Testis (tissue), 2 donors: ENCODE data around the gene SNAP25.

Source experiments
- POLR2A ChIP-seq: fragments of 450-650 bp; IDR thresholded peaks from one replicate; pipeline ENCODE4 v1.6.1; 2017; ENCODE audit warnings: antibody characterized with exemption, mild to moderate bottlenecking, moderate library complexity
- TF ChIP-seq, protein P1 (sequence below), 3 experiments: fragments of 450-650 bp in 2 of 3; fragments of 200-600 bp in 1 of 3; sonication (generic) in 1 of 3; IDR thresholded peaks; one replicate each; pipeline ENCODE4 v1.5.1; 2016 to 2019; ENCODE audit warnings: antibody characterized with exemption in 3 of 3, mild to moderate bottlenecking in 2 of 3, moderate library complexity in 1 of 3

DNA sequence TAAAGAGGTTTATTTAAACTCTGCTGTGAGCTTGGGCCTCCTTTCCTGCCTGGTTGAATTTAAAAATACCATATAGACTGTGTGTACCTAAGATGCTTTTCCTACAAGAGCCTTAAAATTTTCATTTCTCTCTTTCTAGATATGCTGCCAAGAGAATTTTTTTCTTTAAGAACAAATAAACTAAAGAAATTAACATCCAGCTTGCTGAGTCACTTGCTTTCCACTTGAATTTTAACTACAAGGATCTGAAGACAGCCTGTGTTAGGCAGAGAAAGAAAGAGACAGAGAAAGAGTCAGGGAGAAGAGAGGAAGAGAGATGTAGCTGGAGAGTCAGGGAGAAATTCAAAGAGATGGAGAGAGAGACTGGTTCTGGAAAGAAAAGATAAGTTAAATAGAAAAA is 18.3 kb upstream of the SNAP25 start:
- TF ChIP-seq, protein P1, sequence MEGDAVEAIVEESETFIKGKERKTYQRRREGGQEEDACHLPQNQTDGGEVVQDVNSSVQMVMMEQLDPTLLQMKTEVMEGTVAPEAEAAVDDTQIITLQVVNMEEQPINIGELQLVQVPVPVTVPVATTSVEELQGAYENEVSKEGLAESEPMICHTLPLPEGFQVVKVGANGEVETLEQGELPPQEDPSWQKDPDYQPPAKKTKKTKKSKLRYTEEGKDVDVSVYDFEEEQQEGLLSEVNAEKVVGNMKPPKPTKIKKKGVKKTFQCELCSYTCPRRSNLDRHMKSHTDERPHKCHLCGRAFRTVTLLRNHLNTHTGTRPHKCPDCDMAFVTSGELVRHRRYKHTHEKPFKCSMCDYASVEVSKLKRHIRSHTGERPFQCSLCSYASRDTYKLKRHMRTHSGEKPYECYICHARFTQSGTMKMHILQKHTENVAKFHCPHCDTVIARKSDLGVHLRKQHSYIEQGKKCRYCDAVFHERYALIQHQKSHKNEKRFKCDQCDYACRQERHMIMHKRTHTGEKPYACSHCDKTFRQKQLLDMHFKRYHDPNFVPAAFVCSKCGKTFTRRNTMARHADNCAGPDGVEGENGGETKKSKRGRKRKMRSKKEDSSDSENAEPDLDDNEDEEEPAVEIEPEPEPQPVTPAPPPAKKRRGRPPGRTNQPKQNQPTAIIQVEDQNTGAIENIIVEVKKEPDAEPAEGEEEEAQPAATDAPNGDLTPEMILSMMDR (IDR thresholded peaks at IDR 0.05), result no peak
- TF ChIP-seq POLR2A, result no peak
